ENCODE results near the gene RNASEH2A.

DNA sequence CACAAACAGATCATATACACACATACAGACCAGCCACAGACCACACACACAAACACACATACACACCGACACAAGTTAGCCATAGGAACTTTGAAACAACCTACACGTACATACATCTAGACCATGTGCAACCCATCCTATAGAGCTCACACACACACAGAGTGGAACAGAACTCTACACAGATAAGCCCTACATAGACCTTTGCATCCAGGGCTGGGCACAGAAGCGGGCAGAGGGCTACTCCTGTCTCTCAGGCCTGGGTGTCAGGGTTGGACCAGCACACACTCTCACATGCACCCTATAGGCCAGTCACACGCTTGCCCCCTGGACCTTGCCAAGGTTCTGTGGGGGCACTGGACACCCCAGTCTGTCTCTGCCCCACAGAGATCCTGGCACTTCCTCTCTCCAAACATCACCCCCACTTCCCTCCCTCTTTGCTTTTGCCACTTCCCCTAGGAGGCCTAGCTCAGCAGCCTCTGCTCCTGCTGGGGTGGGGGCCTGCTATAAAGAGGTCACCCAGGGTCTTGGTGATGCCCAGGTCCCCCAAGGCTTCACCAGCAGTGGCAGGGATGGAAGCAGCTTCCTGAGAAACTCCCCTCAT lies 20.9 kb upstream of the RNASEH2A start:
- TF ChIP-seq CTCF (IDR thresholded peaks at IDR 0.05; ENCODE audit: poor library complexity, severe bottlenecking) (no peak), EZH2 (IDR thresholded peaks at IDR 0.05; ENCODE audit: borderline replicate concordance, insufficient read depth, low read length, poor library complexity, severe bottlenecking) (no peak), REST (IDR thresholded peaks at IDR 0.05; ENCODE audit: borderline replicate concordance) (no peak), POLR2AphosphoS5 (IDR thresholded peaks at IDR 0.05) (no peak), TAF1 (IDR thresholded peaks at IDR 0.05; ENCODE audit: low read depth) (no peak), SMC3 (conservative IDR thresholded peaks at IDR 0.05; ENCODE audit: poor library complexity) (no peak), RAD21 (conservative IDR thresholded peaks at IDR 0.05) (no peak), EP300 (conservative IDR thresholded peaks at IDR 0.05; ENCODE audit: poor library complexity, severe bottlenecking) (no peak)

Data from neural cell (in vitro differentiated cells).